Inflammatory macrophage treated with lipopolysaccharide for 4 hours (primary cell): ENCODE data around the gene TEX26.

Experiments
- DNase-seq: peaks from one replicate; pipeline ENCODE4 v3.0.0-alpha.2; 2020

The TEX26 gene

GRCh38 chr13:30932481-30933353, at the start of gene TEX26:
Gene TEX26 (plus strand): TSS chr13:30932656. CDS start chr13:30932716, 60 bp downstream.
- DNase-seq = no peak

GRCh38 chr13:30882996-30883766, 49.3 kb upstream of the TEX26 start:
- DNase-seq = no peak

GRCh38 chr13:30884543-30884942, 47.9 kb upstream of the TEX26 start:
- DNase-seq = no peak

- no peak for DNase-seq
These were observed 43.2 kb upstream of the TEX26 start for GRCh38 chr13:30889196-30889690.

GRCh38 chr13:30892966-30893365, 39.5 kb upstream of the TEX26 start:
- no peak for DNase-seq

GRCh38 chr13:30895773-30896172, 36.7 kb upstream of the TEX26 start:
- DNase-seq = no peak

GRCh38 chr13:30898070-30898469, 34.4 kb upstream of the TEX26 start:
- no peak for DNase-seq

GRCh38 chr13:30898678-30899241, 33.7 kb upstream of the TEX26 start:
- peak; percentile 87 for DNase-seq

GRCh38 chr13:30900436-30900835, 32.0 kb upstream of the TEX26 start:
- peak; percentile 35 for DNase-seq

- DNase-seq = peak; percentile 43
These were observed 31.3 kb upstream of the TEX26 start for GRCh38 chr13:30900952-30901749.

GRCh38 chr13:30904043-30904442, 28.4 kb upstream of the TEX26 start:
- DNase-seq = no peak

GRCh38 chr13:30905932-30906383, 26.5 kb upstream of the TEX26 start, which contains the start of gene MEDAG:
Gene MEDAG (plus strand): TSS chr13:30906271. CDS start chr13:30906516, 245 bp downstream.
- DNase-seq = no peak

GRCh38 chr13:30906411-30907051, 25.9 kb upstream of the TEX26 start:
- no peak for DNase-seq

- DNase-seq = no peak
These were observed 25.2 kb upstream of the TEX26 start for GRCh38 chr13:30907121-30907861.

- DNase-seq = no peak
These were observed 24.0 kb upstream of the TEX26 start for GRCh38 chr13:30908416-30908980.

- no peak for DNase-seq
These were observed 21.8 kb upstream of the TEX26 start for GRCh38 chr13:30910676-30911075.

GRCh38 chr13:30915691-30916541, 16.5 kb upstream of the TEX26 start:
- DNase-seq = no peak

GRCh38 chr13:30916991-30917390, 15.5 kb upstream of the TEX26 start:
- no peak for DNase-seq

GRCh38 chr13:30918662-30919405, 13.6 kb upstream of the TEX26 start:
- peak; percentile 8 for DNase-seq
